Omental fat pad (tissue), 4 donors: ENCODE measurements around the gene RPGR. TPM values are rescaled to one million over a fixed set of nuclear protein-coding genes. Genes with fewer than 3 reads are reported as not detected.

ENCODE experiments used
- ATAC-seq: fragments of 150-250 bp; one replicate; pipeline ENCODE4 v1.9.1; 2016; ENCODE audit warnings: mild to moderate bottlenecking, moderate library complexity; ENCODE audit not compliant: low FRiP score
- DNase-seq: peaks from one replicate; pipeline ENCODE4 v3.0.0-alpha.2; 2019; ENCODE audit warnings: low spot score
- CTCF ChIP-seq, 3 donors: fragments of 450-650 bp; IDR thresholded peaks; one replicate each; pipeline ENCODE4 v1.5.1; 2016 to 2017; ENCODE audit warnings: antibody characterized with exemption in 3 of 3, mild to moderate bottlenecking in 3 of 3, moderate library complexity in 2 of 3
- total RNA-seq, 4 donors: library from RNA; depleted of rRNA; stranded (reverse); fragments of >200 nt; gene quantifications; one replicate each; pipeline ENCODE4 v1.1.0, GENCODE V29; 2016

RPGR gene
- total RNA-seq: 10 to 100 TPM; 19.9 to 67.3 (median 41.3) TPM

GRCh38 chrX:38327007-38327774 lies at the start of gene RPGR:
Gene RPGR, minus strand, starts transcription at chrX:38327509. Its CDS starts 142 bp downstream, at chrX:38327367.
- peak in 1 of 3 donors; percentile 30 for TF ChIP-seq CTCF (IDR thresholded peaks at IDR 0.05)
- DNase-seq (peak; percentile 77), ATAC-seq (peak; percentile 98)

- DNase-seq (no peak), ATAC-seq (no peak)
Measured at GRCh38 chrX:38376747-38377146, 49.4 kb upstream of the RPGR start.

GRCh38 chrX:38375891-38376290 lies 48.6 kb upstream of the RPGR start:
- no peak for TF ChIP-seq CTCF (IDR thresholded peaks at IDR 0.05)
- no peak for DNase-seq
- ATAC-seq: no peak

More at GRCh38 chrX:38376747-38377146, 49.4 kb upstream of the RPGR start:
- TF ChIP-seq CTCF (IDR thresholded peaks at IDR 0.05): no peak

GRCh38 chrX:38374431-38374830 lies 47.1 kb upstream of the RPGR start:
- ATAC-seq (no peak), DNase-seq (no peak)
- no peak for TF ChIP-seq CTCF (IDR thresholded peaks at IDR 0.05)

GRCh38 chrX:38371641-38372040 lies 44.3 kb upstream of the RPGR start:
- TF ChIP-seq CTCF (IDR thresholded peaks at IDR 0.05): no peak
- ATAC-seq: no peak

GRCh38 chrX:38368774-38369173 lies 41.5 kb upstream of the RPGR start:
- no peak for ATAC-seq
- TF ChIP-seq CTCF (IDR thresholded peaks at IDR 0.05): no peak
- no peak for DNase-seq

More at GRCh38 chrX:38371641-38372040, 44.3 kb upstream of the RPGR start:
- DNase-seq: no peak

GRCh38 chrX:38365954-38366353 lies 38.6 kb upstream of the RPGR start:
- TF ChIP-seq CTCF (IDR thresholded peaks at IDR 0.05): no peak
- DNase-seq: no peak
- no peak for ATAC-seq
